Panc1 (cell line): ENCODE data around the gene CD6. TPM values are rescaled to one million over a fixed set of nuclear protein-coding genes. Genes with fewer than 3 reads are reported as not detected.

Source experiments
- ATAC-seq: fragments of 200-7000 bp; cut with Tn5 transposase; 2 replicates; pipeline ENCODE4 v1.9.1; 2020; ENCODE audit warnings: mild to moderate bottlenecking, moderate library complexity
- BruUV-seq: library from RNA; stranded (reverse); fragments of 400-500 nt; replicated peaks from 2 replicates; lab custom pipeline; 2021; lab: Mats Ljungman, UMichigan
- CTCF ChIA-PET: fragments of 300-600 bp; sonication (Branson Sonifier 250); formaldehyde crosslinking; loops from one replicate; lab custom pipeline; 2022; ENCODE audit warnings: antibody characterized with exemption; lab: Charles Lee
- POLR2A ChIA-PET: fragments of 300-600 bp; sonication (Branson Sonifier 250); formaldehyde crosslinking; loops from one replicate; lab custom pipeline; 2022; ENCODE audit warnings: antibody characterized with exemption; lab: Charles Lee
- DNase-seq: peaks from one replicate; pipeline ENCODE4 v3.0.0-alpha.2; 2010; ENCODE audit warnings: low read depth, low spot score
- H3K27ac ChIP-seq: 2 replicates; pipeline ENCODE4 v1.5.1; 2011; ENCODE audit warnings: mild to moderate bottlenecking, low read length, inconsistent platforms
- H3K27me3 ChIP-seq: fragments of 200-500 bp; sonication (Bioruptor generic); 2 replicates; pipeline ENCODE4 v1.6.0; 2014; ENCODE audit warnings: low read length, inconsistent platforms; ENCODE audit not compliant: control insufficient read depth, insufficient read depth
- H3K36me3 ChIP-seq: fragments of 200-500 bp; sonication (Bioruptor generic); 2 replicates; pipeline ENCODE4 v1.5.1; 2014; ENCODE audit warnings: inconsistent platforms, mild to moderate bottlenecking, low read length, moderate library complexity; ENCODE audit not compliant: control insufficient read depth, insufficient read depth
- H3K4me1 ChIP-seq: 2 replicates; pipeline ENCODE4 v1.5.1; 2011; ENCODE audit warnings: inconsistent platforms, mild to moderate bottlenecking, low read length, moderate library complexity; ENCODE audit not compliant: control insufficient read depth, insufficient read depth
- H3K4me3 ChIP-seq, 2 experiments: 2 replicates each; pipeline ENCODE4 v1.5.1; 2011 to 2012; ENCODE audit warnings: low read depth in 2 of 2, low read length in 2 of 2, mild to moderate bottlenecking in 2 of 2, inconsistent platforms in 1 of 2, moderate library complexity in 1 of 2
- H3K9me3 ChIP-seq: fragments of 200-500 bp; sonication (Bioruptor generic); 2 replicates; pipeline ENCODE4 v1.5.1; 2014; ENCODE audit warnings: low read depth, mild to moderate bottlenecking, inconsistent platforms, low read length, moderate library complexity; ENCODE audit not compliant: control insufficient read depth, insufficient read depth
- CTCF ChIP-seq: fragments of 450-650 bp; IDR thresholded peaks from 2 replicates; pipeline ENCODE4 v1.5.1; 2017; ENCODE audit warnings: mild to moderate bottlenecking
- POLR2AphosphoS5 ChIP-seq: IDR thresholded peaks from 2 replicates; pipeline ENCODE4 v1.6.1; 2012; ENCODE audit warnings: mild to moderate bottlenecking, low read depth, low read length, moderate library complexity
- REST ChIP-seq, 2 experiments: IDR thresholded peaks; 2 replicates each; pipeline ENCODE4 v1.6.1; 2011 to 2012; ENCODE audit warnings: low read depth in 2 of 2, control low read depth in 1 of 2, low read length in 1 of 2, mild to moderate bottlenecking in 1 of 2, moderate library complexity in 1 of 2; ENCODE audit not compliant: insufficient read depth in 1 of 2
- SIN3A ChIP-seq: IDR thresholded peaks from 2 replicates; pipeline ENCODE4 v1.6.1; 2012; ENCODE audit warnings: low read depth, mild to moderate bottlenecking, low read length, moderate library complexity, borderline replicate concordance; ENCODE audit not compliant: insufficient read depth
- TCF7L2 ChIP-seq: IDR thresholded peaks from 2 replicates; pipeline ENCODE4 v1.6.1; 2011; ENCODE audit warnings: mild to moderate bottlenecking, low read depth, low read length, inconsistent platforms
- in situ Hi-C: cut with HindIII; loops from 2 replicates; pipeline ENCODE4 v1.10.0; 2016; ENCODE audit warnings: low sequenced_read_pairs, low pct_unique_long_range_greater_than_20kb
- intact Hi-C: fragments of 100-400 bp; cut with micrococcal nuclease; formaldehyde crosslinking; loops from one replicate; pipeline ENCODE4 v1.10.0; 2022; ENCODE audit not compliant: unreplicated experiment
- total RNA-seq: library from RNA; stranded (reverse); gene quantifications from one replicate; pipeline ENCODE4 v1.2.1, GENCODE V29; 2021; ENCODE audit not compliant: unreplicated experiment

Gene CD6
- total RNA-seq, 1 experiment from 2014 or later, result 1.1 TPM

GRCh38 chr11:61053191-61053590 lies 81.7 kb downstream of the CD6 start:
- Histone ChIP-seq H3K27ac (no peak overlapping the region), H3K4me1 (no peaks in the 10 kb centered on the region), H3K36me3 (no peaks in the 10 kb centered on the region), H3K9me3 (no peaks in the 10 kb centered on the region), H3K27me3 (no peaks in the 10 kb centered on the region), H3K4me3 (no peak overlapping the region)
- TF ChIP-seq SIN3A, result no peak
- TF ChIP-seq REST (IDR thresholded peaks at IDR 0.05; ENCODE audit: insufficient read depth in 1 of 2, low read depth in 2 of 2, low read length in 1 of 2), result no peak
- TF ChIP-seq TCF7L2, result no peak
- no peak for TF ChIP-seq CTCF
- no peak for TF ChIP-seq POLR2AphosphoS5
- ChIA-PET CTCF (no interaction called here), POLR2A (no interaction called here)
- in situ Hi-C loops, result no loop called here
- no peak for DNase-seq
- intact Hi-C loops, result no loop called here
- no TSS peak for BruUV-seq
- ATAC-seq, result no peak

- no peaks in the 10 kb centered on the region for H3K9me3 ChIP-seq
- POLR2A ChIA-PET, result no interaction called here
- no peak overlapping the region for H3K27ac ChIP-seq
- no TSS peak for BruUV-seq
- no peaks in the 10 kb centered on the region for H3K4me1 ChIP-seq
- in situ Hi-C loops (no loop called here), intact Hi-C loops (no loop called here)
- ATAC-seq (no peak), DNase-seq (no peak)
- H3K36me3 ChIP-seq, result no peaks in the 10 kb centered on the region
- TF ChIP-seq TCF7L2 (no peak), POLR2AphosphoS5 (no peak), CTCF (no peak), REST (IDR thresholded peaks at IDR 0.05; ENCODE audit: insufficient read depth in 1 of 2, low read depth in 2 of 2, low read length in 1 of 2) (no peak), SIN3A (no peak)
- CTCF ChIA-PET, result no interaction called here
- no peak overlapping the region for H3K4me3 ChIP-seq
- H3K27me3 ChIP-seq, result no peaks in the 10 kb centered on the region
Observed at GRCh38 chr11:61054513-61054912, 83.0 kb downstream of the CD6 start.
